ENCODE data around the gene PEAK1. TPM values are rescaled to one million over a fixed set of nuclear protein-coding genes. Genes with fewer than 3 reads are reported as not detected.

The PEAK1 gene
- total and polyA plus RNA-seq, 2 donors (not counting 3 experiments of a cell fraction or from before 2014, with no cell fraction given), result 17.9 to 91.9 TPM

DNA sequence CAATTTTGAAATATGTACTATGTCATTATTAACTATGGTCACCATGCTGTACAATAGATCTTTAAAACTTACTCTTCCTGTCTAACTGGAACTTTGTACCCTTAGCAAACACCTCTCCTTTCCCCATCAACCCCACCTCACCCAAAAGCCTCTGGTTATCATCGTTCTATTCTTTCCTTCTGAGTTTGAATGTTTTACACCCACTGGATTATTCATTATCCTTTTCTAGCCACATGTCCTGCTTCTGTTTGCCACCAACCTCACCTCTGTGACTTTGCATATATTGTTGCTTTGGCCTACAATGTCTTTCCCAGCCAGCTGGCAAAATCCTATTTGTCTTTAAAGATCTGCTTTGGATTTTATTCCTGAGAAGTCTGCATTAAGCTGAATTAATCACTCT lies 246.4 kb downstream of the PEAK1 start:
- TF ChIP-seq POLR2AphosphoS5 (IDR thresholded peaks at IDR 0.05; ENCODE audit: insufficient read depth, low read depth, low read length), result no peak
- TF ChIP-seq EZH2 (IDR thresholded peaks at IDR 0.05; ENCODE audit: borderline replicate concordance, low read depth, low read length, severe bottlenecking), result no peak
- TF ChIP-seq, protein P1, sequence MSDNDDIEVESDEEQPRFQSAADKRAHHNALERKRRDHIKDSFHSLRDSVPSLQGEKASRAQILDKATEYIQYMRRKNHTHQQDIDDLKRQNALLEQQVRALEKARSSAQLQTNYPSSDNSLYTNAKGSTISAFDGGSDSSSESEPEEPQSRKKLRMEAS (IDR thresholded peaks at IDR 0.05; ENCODE audit: insufficient read depth, insufficient read length), result no peak
- TF ChIP-seq POLR2A (IDR thresholded peaks at IDR 0.05; ENCODE audit: low read depth, low read length), result no peak
- TF ChIP-seq GATA2 (IDR thresholded peaks at IDR 0.05; ENCODE audit: insufficient read depth, insufficient read length, low read depth, low read length), result no peak
- TF ChIP-seq FOS (IDR thresholded peaks at IDR 0.05; ENCODE audit: borderline replicate concordance, insufficient read depth, low read length), result no peak
- TF ChIP-seq, protein P2, sequence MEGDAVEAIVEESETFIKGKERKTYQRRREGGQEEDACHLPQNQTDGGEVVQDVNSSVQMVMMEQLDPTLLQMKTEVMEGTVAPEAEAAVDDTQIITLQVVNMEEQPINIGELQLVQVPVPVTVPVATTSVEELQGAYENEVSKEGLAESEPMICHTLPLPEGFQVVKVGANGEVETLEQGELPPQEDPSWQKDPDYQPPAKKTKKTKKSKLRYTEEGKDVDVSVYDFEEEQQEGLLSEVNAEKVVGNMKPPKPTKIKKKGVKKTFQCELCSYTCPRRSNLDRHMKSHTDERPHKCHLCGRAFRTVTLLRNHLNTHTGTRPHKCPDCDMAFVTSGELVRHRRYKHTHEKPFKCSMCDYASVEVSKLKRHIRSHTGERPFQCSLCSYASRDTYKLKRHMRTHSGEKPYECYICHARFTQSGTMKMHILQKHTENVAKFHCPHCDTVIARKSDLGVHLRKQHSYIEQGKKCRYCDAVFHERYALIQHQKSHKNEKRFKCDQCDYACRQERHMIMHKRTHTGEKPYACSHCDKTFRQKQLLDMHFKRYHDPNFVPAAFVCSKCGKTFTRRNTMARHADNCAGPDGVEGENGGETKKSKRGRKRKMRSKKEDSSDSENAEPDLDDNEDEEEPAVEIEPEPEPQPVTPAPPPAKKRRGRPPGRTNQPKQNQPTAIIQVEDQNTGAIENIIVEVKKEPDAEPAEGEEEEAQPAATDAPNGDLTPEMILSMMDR (IDR thresholded peaks at IDR 0.05; ENCODE audit: extremely low read depth in 1 of 2, insufficient read depth in 1 of 2, low read depth in 1 of 2, low read length in 2 of 2), result no peak
- no peak for TF ChIP-seq JUN (IDR thresholded peaks at IDR 0.05; ENCODE audit: borderline replicate concordance, insufficient read depth, insufficient read length, low read depth)
- TF ChIP-seq MYC (IDR thresholded peaks at IDR 0.05; ENCODE audit: low read depth, low read length), result no peak
- Histone ChIP-seq H3K4me3 (replicated peaks in 1 of 3; ENCODE audit: insufficient read depth in 1 of 3, low read depth in 1 of 3, low read length in 3 of 3) (no peak overlapping the region), H3K27me3 (ENCODE audit: control insufficient read depth in 2 of 2, insufficient read depth in 2 of 2, low read length in 2 of 2) (no peaks in the 10 kb centered on the region), H3K9ac (replicated peaks; ENCODE audit: extremely low read depth, insufficient read depth, low read length) (no peak overlapping the region), H3K9me1 (replicated peaks; ENCODE audit: control insufficient read depth, extremely low read depth, insufficient read depth, low read length) (no peaks in the 10 kb centered on the region), H3K9me3 (replicated peaks; ENCODE audit: control insufficient read depth, insufficient read depth, low read length) (no peaks in the 10 kb centered on the region), H3K27ac (ENCODE audit: insufficient read depth, low read depth, low read length) (no peak overlapping the region), H2AFZ (ENCODE audit: low read depth, low read length) (no peak overlapping the region), H4K20me1 (replicated peaks; ENCODE audit: control insufficient read depth, extremely low read depth, insufficient read depth, low read length) (no peaks in the 10 kb centered on the region), H3K36me3 (ENCODE audit: control insufficient read depth in 2 of 2, extremely low read depth in 1 of 2, insufficient read depth in 2 of 2, low read length in 2 of 2) (peaks cover 0 to 6% of the 10 kb centered on the region in 2 experiments), H3K4me2 (ENCODE audit: insufficient read depth, low read length) (no peak overlapping the region), H3K4me1 (ENCODE audit: control insufficient read depth, extremely low read depth, insufficient read depth, low read length) (peaks cover 12% of the 10 kb centered on the region), H3K79me2 (ENCODE audit: control insufficient read depth, insufficient read depth, low read length) (peaks cover 8% of the 10 kb centered on the region)
- intact Hi-C loops (cut with micrococcal nuclease), result no loop called here
- BruUV-seq (replicated peaks), result no TSS peak
- POLR2A ChIA-PET, result no interaction called here
- CTCF ChIA-PET, result interaction anchor here (1.6 kb wide), 1 partner anchor 13 kb away, joined by 7 read pairs; no protein-coding TSS in a partner anchor
- no peak for FAIRE-seq
- dilution Hi-C loops (cut with MboI; ENCODE audit: extremely low pct_ligation_motif_present, low sequenced_read_pairs), result no loop called here
- DNase-seq (ENCODE audit: low read depth, low spot score), result no peak
